ENCODE results near the gene BLTP3A.

DNA sequence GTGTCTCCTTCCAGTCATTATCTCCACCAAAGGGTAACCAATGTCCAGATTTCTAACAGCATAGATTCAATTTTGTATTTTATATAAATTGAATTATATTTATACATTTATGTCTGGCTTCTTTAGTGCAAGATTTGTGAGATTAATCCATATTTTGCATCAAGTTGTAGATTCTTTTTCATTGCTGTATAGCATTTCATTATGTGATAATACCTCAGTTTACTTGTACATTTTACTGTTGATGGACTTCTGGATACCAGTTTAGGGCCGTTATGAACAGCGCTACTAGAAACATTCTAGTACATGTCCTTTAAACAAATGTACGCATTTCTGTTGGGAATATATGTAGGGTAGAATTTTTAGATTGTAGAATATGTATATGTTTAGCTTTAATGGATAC is 6.2 kb downstream of the BLTP3A start:
- no peak for TF ChIP-seq GATA2 (IDR thresholded peaks at IDR 0.05; ENCODE audit: low read depth, low read length)
- TF ChIP-seq GATA3 (IDR thresholded peaks at IDR 0.05; ENCODE audit: low read depth, low read length), result no peak

Data from SH-SY5Y (cell line).